Superior temporal gyrus (tissue), 1 donor: ENCODE measurements around the gene THOP1.

Experiments
- DNase-seq: peaks from one replicate; pipeline ENCODE4 v3.0.0-alpha.2; 2016; ENCODE audit errors: extremely low spot score

The THOP1 gene

GRCh38 chr19:2804156-2805004 lies 19.1 kb downstream of the THOP1 start:
- no peak for DNase-seq

DNA sequence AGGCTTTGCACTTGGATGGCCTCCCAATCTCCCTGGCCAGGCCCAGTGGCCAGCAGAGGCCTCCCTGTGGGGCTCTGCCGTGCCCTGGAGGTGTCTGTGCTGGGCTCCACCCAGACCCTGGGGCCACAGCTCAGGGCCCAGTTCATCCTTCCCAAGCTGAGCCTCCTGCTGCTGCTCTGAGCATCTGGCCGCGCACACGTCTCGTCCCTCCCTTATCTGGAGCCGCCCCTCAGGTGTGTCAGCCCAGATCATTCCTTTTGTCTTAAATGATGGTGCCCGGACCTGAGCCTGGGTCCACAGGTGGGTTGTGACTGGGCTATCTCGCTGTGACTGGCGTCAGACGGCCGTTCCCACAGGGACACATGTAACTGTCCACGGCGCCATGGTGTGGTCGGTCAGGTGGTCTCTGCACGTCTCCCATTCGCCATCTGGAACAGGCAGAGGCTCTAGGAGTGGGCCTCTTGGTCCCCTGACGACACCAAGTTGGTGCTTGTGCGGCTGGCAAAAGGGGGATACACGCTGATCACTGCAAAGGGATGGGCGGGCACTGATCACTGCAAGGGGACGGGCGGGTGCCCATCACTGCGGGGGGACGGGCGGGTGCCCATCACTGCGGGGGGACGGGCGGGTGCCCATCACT lies 20.1 kb downstream of the THOP1 start:
- DNase-seq: no peak

GRCh38 chr19:2805991-2806649 lies 20.8 kb downstream of the THOP1 start:
- no peak for DNase-seq

DNA sequence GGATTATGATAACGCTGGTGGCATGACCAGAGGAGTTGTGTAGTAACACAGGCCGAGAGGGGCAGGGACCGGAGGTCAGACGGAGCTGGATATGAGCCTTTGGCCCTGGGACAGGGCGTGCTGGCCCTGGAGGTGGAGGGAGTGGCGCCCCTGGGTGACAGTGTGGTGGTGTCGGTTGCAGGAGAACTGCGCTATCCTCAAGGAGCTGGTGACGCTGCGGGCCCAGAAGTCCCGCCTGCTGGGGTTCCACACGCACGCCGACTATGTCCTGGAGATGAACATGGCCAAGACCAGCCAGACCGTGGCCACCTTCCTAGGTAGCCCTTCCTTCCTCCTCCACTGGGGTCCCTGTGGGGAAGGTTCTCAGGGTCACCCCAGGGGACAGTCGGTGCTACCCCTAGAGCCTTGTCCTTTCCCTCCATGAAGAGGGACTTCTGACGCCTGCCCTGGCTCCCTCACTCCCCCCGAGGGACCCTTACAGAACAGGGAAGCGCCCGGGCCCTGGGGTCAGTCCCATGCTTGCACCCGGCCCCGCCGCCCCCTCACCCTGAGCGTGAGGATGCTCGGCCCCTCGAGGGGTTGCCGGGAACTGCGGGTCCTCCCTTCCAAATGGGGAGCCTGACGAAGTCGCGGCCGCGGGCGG lies 21.6 kb downstream of the THOP1 start:
- DNase-seq: no peak

DNA sequence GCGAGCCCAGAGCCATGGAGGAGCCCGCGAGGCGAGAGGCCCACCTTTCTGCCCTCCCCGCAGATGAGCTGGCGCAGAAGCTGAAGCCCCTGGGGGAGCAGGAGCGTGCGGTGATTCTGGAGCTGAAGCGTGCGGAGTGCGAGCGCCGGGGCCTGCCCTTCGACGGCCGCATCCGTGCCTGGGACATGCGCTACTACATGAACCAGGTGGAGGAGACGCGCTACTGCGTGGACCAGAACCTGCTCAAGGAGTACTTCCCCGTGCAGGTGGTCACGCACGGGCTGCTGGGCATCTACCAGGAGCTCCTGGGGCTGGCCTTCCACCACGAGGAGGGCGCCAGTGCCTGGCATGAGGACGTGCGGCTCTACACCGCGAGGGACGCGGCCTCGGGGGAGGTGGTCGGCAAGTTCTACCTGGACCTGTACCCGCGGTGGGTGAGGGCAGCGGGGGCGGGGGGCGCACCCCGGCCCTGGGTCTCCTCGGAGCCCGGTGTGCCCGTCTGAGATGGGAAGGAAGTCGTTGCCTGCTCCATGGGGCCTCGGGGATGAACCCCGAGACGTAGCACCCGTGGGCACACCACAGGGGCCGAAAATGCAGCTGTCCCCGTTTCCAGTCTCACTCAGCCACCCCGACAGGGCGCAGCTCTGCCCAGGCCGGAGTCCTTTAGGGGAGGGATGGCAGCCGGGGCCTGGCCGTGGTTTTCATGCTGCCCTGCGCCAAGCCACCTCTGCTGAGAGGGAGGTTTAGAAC lies 22.3 kb downstream of the THOP1 start:
- DNase-seq: no peak

- no peak for DNase-seq
These were observed 23.0 kb downstream of the THOP1 start for GRCh38 chr19:2808129-2808941.

DNA sequence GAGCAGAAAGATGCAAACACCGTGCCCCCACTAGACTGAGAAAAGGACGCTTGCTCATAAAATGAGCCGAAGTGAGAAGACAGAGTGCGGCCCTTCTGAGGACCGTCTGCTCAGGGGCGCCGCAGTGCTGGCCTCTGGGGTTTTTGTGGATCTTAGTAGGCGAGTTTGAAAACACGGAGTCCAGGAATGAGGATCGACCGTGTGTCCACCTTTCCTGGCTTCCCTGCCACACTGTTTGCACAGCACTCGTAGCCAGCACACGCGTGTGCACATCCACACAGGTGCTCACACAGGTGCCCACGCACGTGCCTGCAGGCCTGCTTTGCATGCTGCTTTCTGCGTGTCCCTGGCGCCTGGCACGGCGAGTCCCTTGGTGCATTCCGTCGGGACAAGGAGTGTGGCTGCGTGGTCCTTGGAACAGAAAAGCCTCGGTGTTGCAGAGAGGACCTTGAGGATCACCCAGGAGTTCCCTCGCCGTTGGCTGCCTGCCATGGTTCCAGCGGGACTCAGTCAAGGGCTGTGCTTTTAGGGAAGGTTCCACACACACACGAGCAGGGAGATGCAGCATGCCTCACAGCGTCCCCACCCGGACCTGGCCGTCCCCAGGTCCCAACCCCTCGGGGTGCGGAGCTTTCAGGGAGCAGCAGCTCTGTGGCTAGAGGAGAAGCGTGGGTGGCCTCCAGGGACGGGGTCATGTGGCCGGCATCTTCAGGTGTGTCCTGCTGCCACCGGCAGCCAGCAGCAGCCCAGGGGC lies 24.3 kb downstream of the THOP1 start:
- no peak for DNase-seq

- no peak for DNase-seq
These were observed 25.1 kb downstream of the THOP1 start for GRCh38 chr19:2810141-2811091.

DNA sequence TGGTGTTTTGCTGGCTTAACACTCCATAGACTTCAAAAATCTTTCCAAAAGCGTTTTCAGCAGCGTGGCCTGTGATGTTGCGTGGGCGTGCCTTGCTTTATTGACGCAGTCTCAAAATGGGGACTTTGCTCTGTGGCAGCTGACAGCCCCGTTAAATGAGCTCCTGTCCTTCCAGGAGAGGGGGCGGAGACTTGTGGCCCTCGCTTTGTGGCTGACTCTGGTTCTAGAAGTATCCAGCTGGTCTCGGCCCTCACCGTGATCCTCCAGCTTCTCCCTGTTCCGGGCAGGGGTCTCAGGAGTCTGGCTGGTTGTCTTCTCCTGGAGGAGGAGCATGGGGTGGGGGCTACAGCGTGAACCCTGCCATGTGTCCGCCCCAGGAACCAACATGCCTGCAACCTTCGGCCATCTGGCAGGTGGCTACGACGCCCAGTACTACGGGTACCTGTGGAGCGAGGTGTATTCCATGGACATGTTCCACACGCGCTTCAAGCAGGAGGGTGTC lies 26.0 kb downstream of the THOP1 start:
- no peak for DNase-seq

DNA sequence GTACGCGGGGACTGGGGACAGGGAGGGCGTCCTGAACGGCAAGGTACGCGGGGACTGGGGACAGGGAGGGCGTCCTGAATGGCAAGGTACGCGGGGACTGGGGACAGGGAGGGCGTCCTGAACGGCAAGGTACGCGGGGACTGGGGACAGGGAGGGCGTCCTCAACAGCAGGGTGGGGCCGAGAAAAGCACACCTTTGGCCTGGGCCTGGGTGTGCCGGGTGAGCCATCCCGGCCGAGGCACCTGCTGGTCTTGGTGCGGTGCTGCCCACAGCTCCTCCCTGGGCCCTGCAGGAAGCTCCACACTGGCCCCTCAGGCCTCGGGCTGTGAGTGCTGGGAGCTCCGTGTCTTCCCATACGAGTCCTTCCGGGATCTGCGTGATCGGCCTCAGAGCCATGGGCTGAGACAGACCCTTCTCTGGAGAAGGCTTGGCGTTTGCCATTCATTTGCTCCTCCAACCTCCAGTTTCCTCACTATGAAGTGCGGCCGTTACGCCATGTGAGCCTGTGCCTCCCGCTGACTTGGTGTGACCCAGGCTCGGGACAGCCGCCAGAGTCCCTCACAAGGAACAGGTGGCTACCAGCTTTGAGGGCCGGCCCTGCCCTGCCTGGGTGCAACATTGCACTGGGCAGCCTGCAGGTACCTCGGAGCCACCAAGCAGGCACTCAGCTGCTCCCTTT lies 26.6 kb downstream of the THOP1 start:
- DNase-seq: no peak

DNA sequence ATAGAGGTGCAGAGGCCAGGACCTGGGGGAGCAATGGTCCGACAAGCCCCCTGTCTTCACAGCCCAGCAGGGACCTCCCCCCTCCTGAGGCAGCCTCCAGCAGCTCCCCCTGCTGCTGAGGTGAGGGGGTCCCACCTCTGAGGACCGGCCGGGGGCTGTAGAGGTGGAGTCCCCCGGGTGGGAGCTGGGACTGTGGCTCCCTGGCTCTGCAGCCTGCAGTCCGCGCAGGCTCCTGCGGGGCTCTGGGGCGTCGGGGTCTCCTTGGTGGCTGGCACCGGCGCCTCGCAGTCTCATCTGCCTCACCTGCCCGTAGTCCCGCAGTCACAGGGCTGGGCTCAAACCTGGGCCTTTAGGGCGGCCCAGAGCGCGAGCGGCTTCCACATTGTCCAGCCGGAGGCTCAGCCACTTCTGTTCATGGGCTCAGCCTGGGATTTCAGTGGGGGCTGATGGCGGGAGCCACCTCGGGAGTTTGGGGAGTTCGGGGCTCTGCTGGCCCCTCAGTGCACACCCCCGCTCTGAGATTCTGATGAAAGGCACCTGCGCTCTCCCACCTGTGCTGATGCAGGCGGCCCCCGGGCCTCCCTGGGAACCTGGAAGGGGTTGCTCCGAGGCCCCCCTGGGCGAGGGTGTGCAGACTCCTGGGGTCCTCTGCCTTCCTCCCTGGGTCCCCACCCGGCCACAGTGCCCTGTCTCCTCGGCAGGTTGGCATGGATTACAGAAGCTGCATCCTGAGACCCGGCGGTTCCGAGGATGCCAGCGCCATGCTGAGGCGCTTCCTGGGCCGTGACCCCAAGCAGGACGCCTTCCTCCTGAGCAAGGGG lies 27.3 kb downstream of the THOP1 start:
- DNase-seq: no peak

- no peak for DNase-seq
These were observed 28.2 kb downstream of the THOP1 start for GRCh38 chr19:2813235-2814160.

DNA sequence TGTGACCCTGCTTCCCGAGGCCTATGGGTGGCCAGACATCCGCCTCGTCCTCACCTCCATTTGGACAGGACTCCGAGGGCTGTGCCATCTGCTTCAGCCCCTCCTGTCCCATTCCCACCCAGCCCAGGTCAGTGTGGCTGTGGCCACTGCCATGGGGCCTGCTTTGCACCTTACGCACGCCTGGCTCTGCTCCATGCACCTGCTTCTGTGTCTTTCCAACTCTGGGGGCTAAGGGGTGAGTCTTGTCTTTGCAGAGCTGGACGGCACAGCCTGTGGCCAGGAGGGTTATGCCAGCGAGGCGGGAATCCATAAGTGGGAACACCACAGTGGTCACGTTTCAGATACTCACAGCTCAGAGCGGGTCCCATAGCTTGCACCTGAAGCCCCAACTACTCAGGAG lies 29.1 kb downstream of the THOP1 start:
- DNase-seq: no peak

- no peak for DNase-seq
These were observed 29.9 kb downstream of the THOP1 start for GRCh38 chr19:2815191-2815614.

DNA sequence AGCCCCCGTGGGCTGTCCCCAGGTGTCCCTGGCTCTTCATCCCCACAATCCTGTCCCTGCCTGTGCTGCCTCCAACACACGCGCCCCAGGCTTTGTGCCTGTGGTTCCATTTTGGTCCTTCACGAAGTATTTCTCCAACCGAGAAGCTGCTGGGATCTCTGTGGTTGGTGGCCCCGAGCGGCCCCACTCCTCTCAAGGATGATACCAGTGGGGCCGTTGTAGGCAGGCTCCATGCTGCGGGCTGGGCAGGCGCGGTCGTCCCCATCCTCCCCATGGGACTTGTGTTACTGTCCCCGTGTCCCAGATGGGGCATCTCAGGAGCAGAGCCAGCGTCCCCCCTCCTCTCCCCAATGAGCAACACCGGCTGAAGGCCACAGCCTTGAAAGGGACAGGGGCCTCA lies 30.6 kb downstream of the THOP1 start:
- no peak for DNase-seq

GRCh38 chr19:2816641-2817040 lies 31.3 kb downstream of the THOP1 start:
- DNase-seq: no peak
